GM18861 (cell line): Measurements from ENCODE around the gene DRAM1.
"Not testable (repeated sequence)": the region's sequence is repeated elsewhere in the genome, so short reads cannot be mapped to it uniquely, and the experiment has no call there.

Source experiments
- ATAC-seq: cut with Tn5 transposase; IDR thresholded peaks from one replicate; pipeline ENCODE4 v1.9.1; 2021; ENCODE audit not compliant: unreplicated experiment

DRAM1 gene

GRCh38 chr12:101901777-101902176 is 24.4 kb downstream of the DRAM1 start:
- ATAC-seq: no peak

- ATAC-seq: no peak
Measured at GRCh38 chr12:101902641-101903040, 25.3 kb downstream of the DRAM1 start.

DNA sequence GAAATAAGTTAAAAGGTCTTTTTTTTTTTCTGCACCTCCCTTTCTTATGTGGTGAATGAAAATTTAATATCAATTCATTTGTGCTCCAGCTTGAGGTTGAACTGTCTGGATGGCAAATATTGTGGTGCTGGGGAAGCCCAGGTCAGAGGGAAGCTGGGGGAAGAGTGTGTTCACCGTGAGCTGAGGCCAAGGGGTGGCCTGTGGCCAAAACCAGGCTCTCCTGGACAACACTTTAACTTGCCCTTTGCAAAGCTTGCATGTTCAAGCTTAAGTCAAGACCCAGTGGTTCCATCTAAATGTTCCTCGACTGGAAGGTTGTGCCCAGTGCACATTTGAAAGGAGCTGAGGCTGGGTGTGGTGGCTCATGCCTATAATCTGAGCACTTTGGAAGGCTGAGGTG is 28.8 kb downstream of the DRAM1 start:
- no peak for ATAC-seq

GRCh38 chr12:101908395-101908794 is 31.0 kb downstream of the DRAM1 start:
- no peak for ATAC-seq

DNA sequence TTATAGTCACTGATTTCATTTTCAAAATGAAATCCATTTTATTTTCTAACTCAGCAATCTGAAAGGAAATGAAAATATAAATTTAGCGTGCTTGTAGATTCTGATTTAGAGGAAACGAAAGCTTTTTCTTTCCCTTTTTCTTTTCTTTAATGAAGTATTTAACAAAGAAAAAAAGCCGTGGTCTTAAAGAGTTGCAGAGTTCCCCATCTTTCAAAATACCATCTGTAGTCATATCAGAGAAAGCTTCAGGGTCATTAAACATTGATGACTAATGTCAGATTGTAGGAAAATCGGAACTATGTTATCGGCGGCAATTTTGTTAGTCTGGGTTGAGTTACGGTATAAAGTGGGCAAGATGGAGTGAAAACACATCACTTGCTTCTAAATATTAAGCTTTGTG is 32.3 kb downstream of the DRAM1 start:
- ATAC-seq: no peak

- no peak for ATAC-seq
Measured at GRCh38 chr12:101915841-101916240, 38.5 kb downstream of the DRAM1 start.

- not testable (repeated sequence) for ATAC-seq
Measured at GRCh38 chr12:101918805-101919204, 41.4 kb downstream of the DRAM1 start.

GRCh38 chr12:101919447-101919846 is 42.1 kb downstream of the DRAM1 start:
- no peak for ATAC-seq

- ATAC-seq: no peak
Measured at GRCh38 chr12:101920906-101921305, 43.5 kb downstream of the DRAM1 start.

DNA sequence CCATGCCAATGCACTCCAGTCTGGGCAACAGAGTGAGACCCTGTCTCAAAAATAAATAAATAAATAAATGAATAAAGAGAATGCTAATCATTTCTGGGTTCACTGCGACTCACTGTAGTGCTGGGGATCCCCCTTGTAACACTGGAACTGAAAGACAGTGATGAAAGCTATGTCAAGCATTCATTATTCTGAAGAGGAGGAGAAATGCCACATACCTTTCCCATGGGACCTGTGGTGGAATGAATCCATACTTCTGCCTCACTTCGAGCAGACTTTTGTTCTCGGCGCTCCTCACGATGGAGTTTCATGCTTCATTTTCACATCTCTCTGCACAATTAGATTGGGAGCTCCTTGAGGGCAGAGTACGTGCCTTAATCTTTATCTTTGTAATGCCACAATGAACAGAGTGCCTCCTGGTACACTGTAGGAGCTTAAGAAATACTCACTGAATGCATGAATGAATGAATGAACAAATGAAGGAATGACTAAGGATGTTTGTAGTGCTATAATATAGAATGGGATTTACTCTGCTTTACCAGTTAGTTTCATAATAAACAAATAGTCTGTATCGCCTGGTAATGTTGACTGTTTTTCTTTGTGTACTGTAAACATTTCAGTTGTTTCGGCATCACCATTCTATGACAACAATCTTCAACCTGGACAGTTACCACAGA is 45.8 kb downstream of the DRAM1 start:
- ATAC-seq: no peak

DNA sequence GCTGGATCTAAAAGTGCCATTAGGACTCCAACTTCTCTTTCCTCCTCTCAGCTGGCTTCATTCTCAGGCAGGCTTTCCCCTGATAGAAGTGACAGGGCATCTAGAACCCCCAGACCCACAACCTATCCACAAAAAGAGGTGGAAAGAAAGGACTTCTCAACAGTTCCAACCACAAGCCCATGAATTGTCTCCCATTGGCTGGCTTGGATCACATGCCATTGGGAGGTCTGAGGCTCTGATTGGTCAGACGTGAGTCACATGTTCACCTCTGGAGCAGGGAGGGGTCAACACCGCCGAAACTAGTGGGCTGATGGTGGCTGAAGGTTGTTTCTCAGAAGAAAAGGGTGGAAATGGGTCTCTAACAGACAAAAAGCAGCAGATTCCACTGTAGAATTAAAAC is 47.2 kb downstream of the DRAM1 start:
- no peak for ATAC-seq

DNA sequence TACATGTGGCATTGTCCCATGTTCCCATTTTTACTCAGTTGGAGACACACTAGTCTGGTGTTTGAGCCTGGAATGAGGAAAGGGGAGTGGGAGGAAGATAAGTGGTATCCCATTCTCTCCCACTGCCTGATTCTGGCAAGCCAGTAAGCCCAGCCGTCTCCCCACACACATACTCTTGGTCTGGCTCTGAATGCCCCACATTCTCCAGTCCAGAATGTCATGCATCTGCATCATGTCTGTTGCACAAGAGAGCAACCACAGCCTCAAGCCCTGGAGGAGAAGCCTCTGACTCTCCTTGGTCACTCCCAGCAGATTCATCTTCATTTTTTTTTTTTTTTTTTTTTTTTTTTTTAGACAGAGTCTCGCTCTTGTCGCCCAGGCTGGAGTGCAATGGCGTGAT is 48.0 kb downstream of the DRAM1 start:
- no peak for ATAC-seq

- ATAC-seq: no peak
Measured at GRCh38 chr12:101925935-101926334, 48.6 kb downstream of the DRAM1 start.

- no peak for ATAC-seq
Measured at GRCh38 chr12:101927036-101927435, 49.7 kb downstream of the DRAM1 start.

DNA sequence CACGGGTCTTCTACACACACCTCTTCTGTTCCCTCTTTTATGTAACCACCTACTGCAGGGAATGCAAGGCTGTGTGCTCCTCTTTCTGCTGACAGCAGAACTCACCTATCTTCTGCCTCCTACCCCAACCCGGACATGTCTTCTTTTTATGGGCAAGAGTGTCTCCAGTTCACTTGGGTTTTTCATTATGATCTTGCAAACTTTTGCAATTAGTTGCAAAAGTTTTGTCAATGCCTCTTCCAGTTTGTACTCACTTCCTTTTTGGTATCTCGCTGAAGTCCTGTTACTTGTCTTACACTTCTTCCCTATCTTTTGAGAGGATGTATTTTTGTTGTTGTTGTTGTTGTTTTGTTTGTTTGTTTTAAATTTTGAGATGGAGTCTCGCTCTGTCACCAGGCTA is 50.6 kb downstream of the DRAM1 start:
- no peak for ATAC-seq

DNA sequence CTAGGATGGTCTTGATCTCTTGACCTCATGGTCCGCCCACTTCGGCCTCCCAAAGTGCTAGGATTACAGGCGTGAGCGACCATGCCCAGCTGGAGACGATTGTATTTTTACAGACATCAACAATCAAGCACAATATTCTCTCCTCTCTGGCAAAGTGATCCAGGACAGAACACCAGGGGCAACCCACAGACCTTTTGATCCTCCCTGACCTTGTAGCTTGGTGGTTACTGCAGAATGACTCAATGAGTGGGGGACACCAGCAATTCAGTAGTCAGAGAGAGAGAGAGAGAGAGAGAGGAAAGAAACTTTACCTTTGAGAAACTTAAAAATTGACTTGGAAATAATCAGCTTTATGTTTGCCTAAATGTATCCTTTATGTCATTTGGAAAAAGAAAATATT is 51.2 kb downstream of the DRAM1 start:
- no peak for ATAC-seq

DNA sequence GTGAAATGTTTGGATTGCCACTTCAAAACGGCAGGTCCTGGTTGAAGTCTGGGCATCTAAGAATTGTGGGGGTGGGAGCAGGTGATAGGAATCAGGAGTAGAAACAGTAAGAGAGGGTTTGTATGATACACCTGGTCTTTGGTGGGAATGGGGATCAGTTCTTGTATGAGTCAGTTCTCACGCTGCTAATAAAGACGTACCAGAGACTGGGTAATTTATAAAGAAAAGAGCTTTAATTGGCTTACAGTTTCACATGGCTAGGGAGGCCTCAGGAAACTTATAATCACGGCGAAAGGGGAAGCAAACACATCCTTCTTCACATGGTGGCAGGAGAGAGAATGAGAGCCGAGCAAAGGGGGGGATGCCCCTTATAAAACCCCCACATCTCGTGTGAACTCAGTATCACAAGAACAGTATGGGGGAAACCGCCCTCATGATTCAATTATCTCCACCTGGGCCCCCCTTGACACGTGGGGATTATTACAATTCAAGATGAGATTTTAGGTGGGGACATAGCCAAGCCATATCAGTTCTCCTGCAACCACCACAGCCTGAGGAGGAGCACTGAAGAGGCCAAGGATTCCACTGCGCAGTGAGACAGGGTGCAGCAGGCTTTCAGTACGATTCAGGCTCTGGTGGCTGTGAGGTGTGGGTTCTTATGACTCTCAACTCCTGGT is 52.1 kb downstream of the DRAM1 start:
- ATAC-seq: no peak

- ATAC-seq: peak; percentile 52
Measured at GRCh38 chr12:101931498-101932326, 54.3 kb downstream of the DRAM1 start.

GRCh38 chr12:101933866-101934514 is 56.6 kb downstream of the DRAM1 start:
- ATAC-seq: no peak

GRCh38 chr12:101935890-101936746 is 58.7 kb downstream of the DRAM1 start:
- peak; percentile 50 for ATAC-seq

GRCh38 chr12:101939306-101939705 is 61.9 kb downstream of the DRAM1 start:
- ATAC-seq: no peak
